ENCODE measurements around the gene SMARCAL1.
"Not testable (repeated sequence)": the region's sequence is repeated elsewhere in the genome, so short reads cannot be mapped to it uniquely, and the experiment has no call there.

Gene SMARCAL1

DNA sequence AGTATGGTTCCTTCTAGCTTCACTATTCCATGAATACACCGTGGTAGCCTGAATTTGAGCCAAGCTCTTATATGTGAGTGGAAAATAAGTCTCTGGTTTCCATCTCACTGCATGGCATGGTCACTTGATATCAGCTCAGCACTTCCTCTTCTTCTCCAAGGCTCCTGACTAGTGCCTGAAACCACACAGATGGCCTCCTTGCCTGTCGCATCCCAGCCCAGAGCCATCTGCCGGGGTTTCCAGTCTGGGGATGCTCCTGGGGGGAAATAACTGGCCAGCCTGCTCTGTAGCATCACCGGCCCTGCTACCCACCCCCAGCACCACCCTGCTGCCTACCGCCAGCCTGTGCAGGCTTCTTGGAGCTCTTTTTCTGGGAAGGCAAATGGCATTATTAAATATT, 32.3 kb upstream of the SMARCAL1 start (continued):
- no peak for TF ChIP-seq ZBTB17 (tag by site-specific recombination; IDR thresholded peaks at IDR 0.05)
- TF ChIP-seq ZNF223 (tag by site-specific recombination; IDR thresholded peaks at IDR 0.05): no peak
- no peak for TF ChIP-seq ZNF10 (tag by site-specific recombination; IDR thresholded peaks at IDR 0.05)
- TF ChIP-seq ZNF114 (tag by site-specific recombination; IDR thresholded peaks at IDR 0.05): no peak
- TF ChIP-seq GLIS2 (tag by site-specific recombination; IDR thresholded peaks at IDR 0.05): no peak
- no peak for TF ChIP-seq ZNF266 (tag by site-specific recombination; IDR thresholded peaks at IDR 0.05; ENCODE audit: low read depth)
- TF ChIP-seq, protein P1, sequence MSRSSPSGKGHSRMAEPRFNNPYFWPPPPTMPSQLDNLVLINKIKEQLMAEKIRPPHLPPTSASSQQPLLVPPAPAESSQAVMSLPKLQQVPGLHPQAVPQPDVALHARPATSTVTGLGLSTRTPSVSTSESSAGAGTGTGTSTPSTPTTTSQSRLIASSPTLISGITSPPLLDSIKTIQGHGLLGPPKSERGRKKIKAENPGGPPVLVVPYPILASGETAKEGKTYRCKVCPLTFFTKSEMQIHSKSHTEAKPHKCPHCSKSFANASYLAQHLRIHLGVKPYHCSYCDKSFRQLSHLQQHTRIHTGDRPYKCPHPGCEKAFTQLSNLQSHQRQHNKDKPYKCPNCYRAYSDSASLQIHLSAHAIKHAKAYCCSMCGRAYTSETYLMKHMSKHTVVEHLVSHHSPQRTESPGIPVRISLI (tag by site-specific recombination; IDR thresholded peaks at IDR 0.05): no peak

DNA sequence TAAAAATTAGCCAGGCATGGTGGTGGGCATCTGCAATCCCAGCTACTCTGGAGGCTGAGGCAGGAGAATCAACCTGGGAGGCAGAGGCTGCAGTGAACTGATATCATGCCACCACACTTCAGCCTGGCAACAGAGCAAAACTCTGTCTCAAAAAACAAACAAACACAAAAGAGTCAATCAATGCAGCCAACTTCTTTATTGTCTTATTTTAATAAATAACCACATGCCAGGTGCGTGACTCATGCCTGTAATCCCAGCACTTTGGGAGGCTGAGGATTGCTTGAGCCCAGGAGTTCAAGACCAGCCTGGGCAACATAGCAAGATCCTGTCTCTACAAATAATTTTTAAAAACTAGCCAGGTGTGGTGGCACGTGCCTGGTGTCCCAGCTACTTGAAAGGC, 27.9 kb upstream of the SMARCAL1 start:
- H3K4me1 ChIP-seq (ENCODE audit: control insufficient read depth, insufficient read depth, low read length); H3K36me3 ChIP-seq (ENCODE audit: control insufficient read depth in 2 of 2, insufficient read depth in 1 of 2, low read length in 2 of 2); H3K27ac ChIP-seq (ENCODE audit: extremely low read depth, low read depth, low read length); CTCF ChIA-PET; H3K9me3 ChIP-seq (ENCODE audit: control insufficient read depth, insufficient read depth, low read depth, low read length); POLR2A ChIA-PET; H3K4me3 ChIP-seq (ENCODE audit: low read depth, low read length): not testable (repeated sequence)

DNA sequence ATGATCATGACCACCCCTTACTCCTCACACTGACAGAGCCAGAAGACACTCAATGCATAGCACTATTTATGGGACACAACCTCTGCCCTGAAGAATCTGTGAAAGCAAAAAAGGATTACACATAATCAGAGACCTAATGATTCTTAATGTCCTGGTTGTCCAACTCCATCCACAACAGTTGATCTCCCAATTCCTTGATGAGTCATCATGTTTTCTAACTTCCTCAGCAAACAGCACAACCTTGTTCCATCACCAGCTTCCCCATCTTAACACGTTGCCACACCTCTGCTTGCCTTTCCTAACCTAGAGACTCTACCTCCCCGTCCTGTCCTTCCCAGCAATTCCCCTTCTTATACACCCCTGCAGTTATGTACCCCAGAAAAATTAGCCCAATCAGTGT, 26.8 kb upstream of the SMARCAL1 start:
- Histone ChIP-seq H3K36me3 (ENCODE audit: control insufficient read depth in 2 of 2, insufficient read depth in 1 of 2, low read length in 2 of 2) (no peaks in the 10 kb centered on the region), H3K27ac (ENCODE audit: extremely low read depth, low read depth, low read length) (no peak overlapping the region), H3K9me3 (ENCODE audit: control insufficient read depth, insufficient read depth, low read depth, low read length) (no peaks in the 10 kb centered on the region), H3K4me1 (ENCODE audit: control insufficient read depth, insufficient read depth, low read length) (no peaks in the 10 kb centered on the region), H3K4me3 (ENCODE audit: low read depth, low read length) (no peak overlapping the region)
- CTCF ChIA-PET: no interaction called here
- POLR2A ChIA-PET: no interaction called here
- TF ChIP-seq SCRT2 (tag by site-specific recombination; IDR thresholded peaks at IDR 0.05) (no peak), GLIS1 (tag by site-specific recombination; IDR thresholded peaks at IDR 0.05) (no peak), ZBTB20 (tag by site-specific recombination; IDR thresholded peaks at IDR 0.05) (no peak), ZNF426 (tag by site-specific recombination; IDR thresholded peaks at IDR 0.05) (no peak), ZNF112 (tag by site-specific recombination; IDR thresholded peaks at IDR 0.05) (no peak), ZIC2 (tag by site-specific recombination; IDR thresholded peaks at IDR 0.05) (no peak), KLF7 (tag by site-specific recombination; IDR thresholded peaks at IDR 0.05; ENCODE audit: borderline replicate concordance) (no peak), IKZF3 (tag by site-specific recombination; IDR thresholded peaks at IDR 0.05) (no peak)
- TF ChIP-seq, protein P2, sequence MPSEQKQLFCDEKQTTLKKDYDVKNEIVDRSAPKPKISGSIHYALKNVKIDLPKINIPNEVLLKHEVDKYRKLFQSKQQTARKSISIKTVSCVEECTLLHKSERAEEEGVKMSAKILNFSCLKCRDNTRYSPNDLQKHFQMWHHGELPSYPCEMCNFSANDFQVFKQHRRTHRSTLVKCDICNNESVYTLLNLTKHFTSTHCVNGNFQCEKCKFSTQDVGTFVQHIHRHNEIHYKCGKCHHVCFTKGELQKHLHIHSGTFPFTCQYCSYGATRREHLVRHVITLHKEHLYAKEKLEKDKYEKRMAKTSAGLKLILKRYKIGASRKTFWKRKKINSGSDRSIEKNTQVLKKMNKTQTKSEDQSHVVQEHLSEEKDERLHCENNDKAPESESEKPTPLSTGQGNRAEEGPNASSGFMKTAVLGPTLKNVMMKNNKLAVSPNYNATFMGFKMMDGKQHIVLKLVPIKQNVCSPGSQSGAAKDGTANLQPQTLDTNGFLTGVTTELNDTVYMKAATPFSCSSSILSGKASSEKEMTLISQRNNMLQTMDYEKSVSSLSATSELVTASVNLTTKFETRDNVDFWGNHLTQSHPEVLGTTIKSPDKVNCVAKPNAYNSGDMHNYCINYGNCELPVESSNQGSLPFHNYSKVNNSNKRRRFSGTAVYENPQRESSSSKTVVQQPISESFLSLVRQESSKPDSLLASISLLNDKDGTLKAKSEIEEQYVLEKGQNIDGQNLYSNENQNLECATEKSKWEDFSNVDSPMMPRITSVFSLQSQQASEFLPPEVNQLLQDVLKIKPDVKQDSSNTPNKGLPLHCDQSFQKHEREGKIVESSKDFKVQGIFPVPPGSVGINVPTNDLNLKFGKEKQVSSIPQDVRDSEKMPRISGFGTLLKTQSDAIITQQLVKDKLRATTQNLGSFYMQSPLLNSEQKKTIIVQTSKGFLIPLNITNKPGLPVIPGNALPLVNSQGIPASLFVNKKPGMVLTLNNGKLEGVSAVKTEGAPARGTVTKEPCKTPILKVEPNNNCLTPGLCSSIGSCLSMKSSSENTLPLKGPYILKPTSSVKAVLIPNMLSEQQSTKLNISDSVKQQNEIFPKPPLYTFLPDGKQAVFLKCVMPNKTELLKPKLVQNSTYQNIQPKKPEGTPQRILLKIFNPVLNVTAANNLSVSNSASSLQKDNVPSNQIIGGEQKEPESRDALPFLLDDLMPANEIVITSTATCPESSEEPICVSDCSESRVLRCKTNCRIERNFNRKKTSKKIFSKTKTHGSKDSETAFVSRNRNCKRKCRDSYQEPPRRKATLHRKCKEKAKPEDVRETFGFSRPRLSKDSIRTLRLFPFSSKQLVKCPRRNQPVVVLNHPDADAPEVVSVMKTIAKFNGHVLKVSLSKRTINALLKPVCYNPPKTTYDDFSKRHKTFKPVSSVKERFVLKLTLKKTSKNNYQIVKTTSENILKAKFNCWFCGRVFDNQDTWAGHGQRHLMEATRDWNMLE (tag by site-specific recombination; conservative IDR thresholded peaks at IDR 0.05; ENCODE audit: low read depth): no peak
- TF ChIP-seq, protein P3, sequence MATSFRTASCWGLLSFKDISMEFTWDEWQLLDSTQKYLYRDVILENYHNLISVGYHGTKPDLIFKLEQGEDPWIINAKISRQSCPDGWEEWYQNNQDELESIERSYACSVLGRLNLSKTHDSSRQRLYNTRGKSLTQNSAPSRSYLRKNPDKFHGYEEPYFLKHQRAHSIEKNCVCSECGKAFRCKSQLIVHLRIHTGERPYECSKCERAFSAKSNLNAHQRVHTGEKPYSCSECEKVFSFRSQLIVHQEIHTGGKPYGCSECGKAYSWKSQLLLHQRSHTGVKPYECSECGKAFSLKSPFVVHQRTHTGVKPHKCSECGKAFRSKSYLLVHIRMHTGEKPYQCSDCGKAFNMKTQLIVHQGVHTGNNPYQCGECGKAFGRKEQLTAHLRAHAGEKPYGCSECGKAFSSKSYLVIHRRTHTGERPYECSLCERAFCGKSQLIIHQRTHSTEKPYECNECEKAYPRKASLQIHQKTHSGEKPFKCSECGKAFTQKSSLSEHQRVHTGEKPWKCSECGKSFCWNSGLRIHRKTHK (tag by site-specific recombination; IDR thresholded peaks at IDR 0.05): no peak

Data from HEK293 (cell line).